Activated naive CD4-positive, alpha-beta T cell treated with Interleukin-2 at 50 U/mL for 16 hours (primary cell): ENCODE data around the gene TRMU.
A peak's percentile ranks its signal among the peaks of the same experiment; 100 is the strongest.

Experiments
- DNase-seq: peaks from one replicate; pipeline ENCODE4 v3.0.0-alpha.2; 2020

Gene TRMU

DNA sequence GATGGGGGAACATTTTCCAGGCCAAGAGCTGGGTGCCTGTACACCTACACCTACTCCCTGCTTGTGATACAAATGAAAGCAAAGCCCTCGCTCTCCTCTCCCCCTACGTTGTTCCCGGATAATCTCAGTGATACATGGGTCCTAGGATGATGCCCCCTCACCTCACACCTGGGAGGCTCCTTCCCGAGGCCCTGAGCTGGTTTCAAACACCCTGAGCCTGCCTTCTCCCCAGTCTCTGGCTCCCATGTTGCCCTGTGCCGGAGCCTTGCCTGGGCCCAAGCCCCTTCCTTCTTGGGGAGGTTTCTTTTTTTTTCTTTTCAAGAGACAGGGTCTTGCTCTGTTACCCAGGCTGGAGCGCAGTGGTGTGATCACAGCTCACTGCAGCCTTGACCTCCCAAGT, 23.3 kb downstream of the TRMU start:
- DNase-seq = no peak

DNA sequence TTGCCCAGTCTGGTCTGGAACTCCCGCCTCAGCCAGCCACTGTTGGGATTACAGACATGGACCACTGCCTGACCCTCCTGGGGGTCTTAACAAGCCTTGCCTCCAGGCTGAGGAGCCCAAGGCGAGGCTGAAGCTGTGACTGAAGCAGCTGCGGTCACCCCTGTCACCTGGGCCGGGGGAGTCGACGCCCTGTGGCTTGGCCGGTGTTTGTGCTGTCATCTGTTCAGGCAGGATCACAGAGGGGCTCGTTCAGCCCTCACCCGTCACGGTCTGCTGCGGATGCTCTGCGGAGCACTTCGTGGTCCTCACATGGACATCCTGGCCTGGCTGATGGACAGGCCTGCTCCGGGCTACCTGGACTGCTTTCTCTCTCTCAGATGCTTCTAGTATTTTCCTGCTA, 23.8 kb downstream of the TRMU start:
- no peak for DNase-seq

DNA sequence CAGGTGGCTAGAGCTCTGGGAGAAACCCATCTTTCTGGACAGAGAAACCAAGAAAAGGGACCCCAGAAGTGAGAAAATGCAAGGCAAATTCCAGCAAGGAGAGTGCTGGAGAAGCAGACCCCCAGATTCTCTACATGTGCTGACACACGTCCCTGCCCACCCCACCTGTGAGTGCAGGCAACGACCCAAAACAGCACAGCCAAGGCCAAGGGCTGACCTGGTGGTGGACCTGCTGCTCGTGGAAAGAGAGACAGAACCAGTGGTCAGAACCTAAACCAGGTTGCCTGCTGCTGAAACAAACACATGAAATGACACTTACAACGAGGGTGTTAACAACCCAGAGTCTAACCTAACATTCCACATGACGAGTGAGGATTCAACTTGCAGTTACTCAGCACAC, 24.6 kb downstream of the TRMU start:
- no peak for DNase-seq

DNA sequence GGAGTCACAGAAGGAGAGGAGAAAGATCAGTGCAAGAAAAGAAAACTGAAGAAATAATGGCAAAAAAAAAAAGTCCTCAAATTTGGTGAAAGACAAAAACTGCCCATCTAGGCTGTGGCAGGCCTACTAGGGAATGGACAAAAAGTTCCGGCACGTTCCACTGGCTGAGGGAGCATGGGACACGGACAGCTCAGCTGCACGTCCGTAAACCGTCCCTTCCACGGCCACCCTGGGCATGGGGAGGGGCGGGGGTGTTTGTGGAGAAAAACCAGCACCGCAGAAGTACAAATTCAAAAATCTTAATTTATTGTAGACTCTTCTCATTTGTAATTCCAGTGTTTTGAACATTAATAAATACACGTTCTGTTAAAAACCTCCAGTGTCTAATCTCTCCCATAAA, 25.4 kb downstream of the TRMU start:
- no peak for DNase-seq

DNA sequence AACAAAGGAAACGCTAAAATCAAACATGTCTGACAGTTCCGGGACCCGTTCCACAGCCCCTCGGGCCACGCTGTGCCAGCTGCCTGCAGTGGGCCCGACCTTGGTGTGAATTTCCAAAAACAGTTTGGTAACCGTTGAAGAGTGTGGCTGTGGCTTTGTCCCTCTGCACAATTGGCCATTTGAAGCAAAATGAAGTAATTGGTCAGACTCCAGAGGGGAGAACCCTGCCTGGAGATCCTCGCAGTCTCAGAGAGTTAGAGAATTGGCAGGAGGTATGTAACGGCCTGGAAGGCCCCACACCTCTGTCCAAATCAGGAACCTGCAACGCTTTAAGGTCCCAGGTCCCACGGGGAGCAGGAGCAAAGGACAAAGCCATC, 26.3 kb downstream of the TRMU start:
- DNase-seq = no peak

DNA sequence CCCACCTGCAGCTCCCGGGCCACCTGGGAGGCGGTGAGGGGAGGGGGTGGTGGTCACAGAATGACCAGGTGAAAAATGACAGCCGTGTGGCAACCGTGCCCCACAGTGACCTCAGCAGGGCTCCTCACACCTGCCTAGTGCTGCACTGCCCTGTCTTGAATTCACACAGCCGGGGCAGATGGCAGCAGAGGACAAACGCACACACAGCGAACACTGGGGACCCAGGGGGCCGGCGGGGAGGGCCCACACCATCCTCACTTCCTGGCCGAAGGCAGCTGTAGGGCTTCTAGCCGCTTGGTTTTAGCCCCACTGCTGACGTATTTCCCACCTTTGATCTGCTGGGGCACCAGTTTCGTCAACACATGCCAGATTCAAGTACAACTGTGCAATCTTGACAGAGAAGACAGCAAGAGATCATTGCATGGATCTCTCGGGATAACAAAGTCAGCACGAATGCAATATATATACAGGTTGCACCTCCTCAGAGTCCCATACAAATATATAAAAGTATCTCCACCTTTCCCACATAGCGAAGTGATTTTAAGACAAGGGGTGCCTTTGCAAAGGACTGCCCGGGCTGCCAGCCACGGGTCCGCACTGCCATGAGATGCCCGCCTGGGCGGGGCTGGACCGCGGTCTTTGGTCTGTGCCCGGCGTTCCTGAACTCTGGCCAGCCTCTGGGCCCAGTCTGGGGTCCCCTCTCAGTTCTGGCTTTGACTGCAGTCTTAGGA, 26.9 kb downstream of the TRMU start:
- no peak for DNase-seq

DNA sequence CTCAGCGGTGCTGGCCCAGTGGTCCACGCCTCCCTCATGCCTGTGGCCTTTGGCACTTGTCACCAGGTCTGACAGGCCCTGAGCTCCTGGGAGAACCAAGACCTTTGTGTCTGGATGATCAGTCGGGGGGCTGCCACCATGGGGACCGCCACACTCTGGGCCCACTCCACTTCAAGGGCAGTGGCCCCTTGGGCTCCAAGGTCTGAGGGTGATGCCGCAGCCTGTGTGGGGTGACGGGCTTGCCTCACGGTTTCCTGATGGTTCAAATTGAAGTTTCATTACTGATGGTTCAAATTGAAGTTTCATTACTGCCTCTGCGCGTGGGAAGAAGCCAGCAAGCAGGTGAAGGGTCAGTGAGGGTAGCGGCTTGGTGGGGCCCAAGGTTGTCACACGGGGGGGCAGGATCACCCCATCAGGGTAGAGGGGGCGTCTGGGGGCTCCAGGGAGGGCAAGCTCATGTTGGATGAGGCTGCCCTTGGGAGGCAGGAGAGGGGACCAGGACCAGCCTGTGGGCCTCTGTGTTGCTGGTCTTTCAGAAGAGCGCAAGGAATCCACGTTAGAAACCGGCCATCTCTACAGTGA, 27.5 kb downstream of the TRMU start:
- DNase-seq = no peak

DNA sequence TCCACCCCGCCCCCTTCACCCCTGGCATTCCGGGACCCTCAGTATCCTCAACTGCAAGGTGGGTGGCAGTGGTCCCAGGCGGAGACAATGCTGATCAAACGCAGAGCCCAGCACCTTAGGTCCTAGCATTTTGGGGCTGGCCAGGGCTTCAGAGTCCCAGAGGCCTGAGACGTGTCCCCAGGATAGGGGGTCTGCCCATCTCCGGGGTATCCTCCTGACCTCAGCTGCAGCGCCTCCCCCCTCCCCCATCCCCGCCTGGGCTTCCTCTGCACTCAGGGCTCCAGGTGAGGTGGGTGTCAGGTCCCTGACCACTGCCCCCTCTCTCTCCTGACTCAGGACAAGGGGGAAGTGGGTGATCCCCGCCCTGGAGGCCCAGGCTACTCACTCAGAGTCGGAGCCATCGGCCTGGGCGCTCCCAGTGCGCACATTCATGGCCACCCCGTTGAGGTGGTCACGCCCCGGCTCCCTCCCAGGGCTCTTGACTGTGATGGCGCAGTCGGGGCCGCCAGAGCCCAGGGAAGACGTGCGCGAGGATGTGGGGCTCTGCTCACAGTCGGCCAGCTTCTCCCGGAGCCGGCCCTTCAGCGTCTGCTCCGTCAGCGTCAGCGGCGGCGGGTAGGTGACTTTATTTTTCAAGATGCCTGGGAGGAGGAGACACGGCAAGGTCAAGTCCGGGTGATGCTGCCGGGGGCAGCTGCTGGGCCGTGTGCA, 28.3 kb downstream of the TRMU start:
- no peak for DNase-seq

DNA sequence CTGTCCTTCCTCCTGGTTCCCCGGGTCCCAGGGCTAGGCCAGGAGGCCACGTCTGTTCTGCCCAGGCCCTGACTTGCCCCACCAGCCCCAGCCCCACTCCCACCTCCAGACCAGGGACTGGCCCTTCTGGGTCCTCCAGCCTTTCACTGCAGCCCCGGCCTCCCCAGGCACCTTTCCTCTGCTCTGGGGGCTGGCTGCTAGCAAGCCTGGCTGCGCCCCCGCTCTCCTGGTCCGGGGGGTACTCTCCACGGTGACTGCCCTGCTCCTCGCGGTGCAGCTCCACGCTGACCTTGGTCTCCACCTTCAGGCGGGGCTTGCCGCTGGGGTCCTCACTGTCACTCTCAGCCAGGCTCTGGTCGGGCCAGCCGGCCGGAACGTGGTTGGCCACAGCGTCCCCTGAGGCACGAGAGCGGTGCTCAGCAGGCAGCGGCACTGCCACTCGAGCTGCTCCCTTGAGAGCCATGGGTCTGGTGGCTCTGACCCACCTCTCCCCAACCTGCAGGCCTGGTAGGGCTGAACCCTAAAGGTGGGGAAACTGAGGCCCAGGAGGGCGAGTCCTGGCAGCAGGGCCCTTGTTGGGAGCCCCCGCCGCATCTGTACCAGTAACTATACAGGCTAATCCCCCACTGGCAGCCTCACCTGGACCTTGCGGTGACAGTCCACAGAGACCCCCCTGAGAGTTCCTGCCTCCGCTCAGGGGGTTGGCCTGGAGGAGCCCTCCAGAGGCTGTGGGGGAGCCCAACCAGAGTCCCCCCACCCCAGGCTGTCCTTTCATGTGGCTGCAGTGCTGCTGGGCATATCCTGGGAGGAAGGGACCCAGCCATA, 29.0 kb downstream of the TRMU start:
- no peak for DNase-seq

DNA sequence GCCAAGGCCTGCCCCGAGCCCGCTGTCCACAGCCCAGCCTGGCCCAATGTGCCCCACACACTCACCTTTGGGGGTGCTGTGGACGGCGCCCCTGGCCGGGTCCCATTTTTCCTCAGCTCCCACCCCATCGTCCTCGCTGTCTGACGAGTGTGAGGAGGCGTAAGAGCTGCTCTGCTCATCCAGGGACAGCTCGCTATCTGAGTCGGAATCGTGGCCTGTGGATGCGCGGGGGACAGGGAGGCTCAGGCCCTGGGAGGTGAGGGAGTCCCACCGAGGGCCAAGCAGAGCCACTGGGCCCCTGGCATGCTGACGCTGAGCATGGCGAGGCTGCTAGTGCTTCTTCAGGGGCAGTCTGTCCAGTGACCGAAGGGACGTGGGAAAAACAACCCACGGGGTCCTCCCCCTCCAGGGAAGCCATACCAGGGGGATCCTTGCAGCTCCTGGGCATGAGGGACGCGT, 29.7 kb downstream of the TRMU start:
- DNase-seq = no peak

DNA sequence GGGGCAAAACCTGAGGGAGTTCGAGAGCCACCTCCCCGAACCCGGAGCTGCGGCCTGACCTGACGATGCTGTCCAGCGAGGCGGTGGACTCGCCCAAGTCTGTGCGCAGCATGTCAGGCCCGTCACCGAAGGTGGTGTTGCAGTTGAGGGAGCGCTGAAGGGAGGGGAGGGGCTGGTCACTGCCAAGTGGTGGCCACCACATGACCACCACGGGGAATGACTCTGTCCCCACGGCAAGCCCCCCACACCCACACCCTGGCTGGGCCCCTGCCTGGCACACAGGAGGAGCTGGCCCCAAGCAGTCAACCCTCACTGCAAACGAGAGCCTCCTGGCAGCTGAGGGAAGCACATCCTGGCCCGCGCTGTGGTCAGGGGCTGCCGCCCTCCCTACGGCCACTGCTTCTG, 30.8 kb downstream of the TRMU start:
- DNase-seq = no peak

DNA sequence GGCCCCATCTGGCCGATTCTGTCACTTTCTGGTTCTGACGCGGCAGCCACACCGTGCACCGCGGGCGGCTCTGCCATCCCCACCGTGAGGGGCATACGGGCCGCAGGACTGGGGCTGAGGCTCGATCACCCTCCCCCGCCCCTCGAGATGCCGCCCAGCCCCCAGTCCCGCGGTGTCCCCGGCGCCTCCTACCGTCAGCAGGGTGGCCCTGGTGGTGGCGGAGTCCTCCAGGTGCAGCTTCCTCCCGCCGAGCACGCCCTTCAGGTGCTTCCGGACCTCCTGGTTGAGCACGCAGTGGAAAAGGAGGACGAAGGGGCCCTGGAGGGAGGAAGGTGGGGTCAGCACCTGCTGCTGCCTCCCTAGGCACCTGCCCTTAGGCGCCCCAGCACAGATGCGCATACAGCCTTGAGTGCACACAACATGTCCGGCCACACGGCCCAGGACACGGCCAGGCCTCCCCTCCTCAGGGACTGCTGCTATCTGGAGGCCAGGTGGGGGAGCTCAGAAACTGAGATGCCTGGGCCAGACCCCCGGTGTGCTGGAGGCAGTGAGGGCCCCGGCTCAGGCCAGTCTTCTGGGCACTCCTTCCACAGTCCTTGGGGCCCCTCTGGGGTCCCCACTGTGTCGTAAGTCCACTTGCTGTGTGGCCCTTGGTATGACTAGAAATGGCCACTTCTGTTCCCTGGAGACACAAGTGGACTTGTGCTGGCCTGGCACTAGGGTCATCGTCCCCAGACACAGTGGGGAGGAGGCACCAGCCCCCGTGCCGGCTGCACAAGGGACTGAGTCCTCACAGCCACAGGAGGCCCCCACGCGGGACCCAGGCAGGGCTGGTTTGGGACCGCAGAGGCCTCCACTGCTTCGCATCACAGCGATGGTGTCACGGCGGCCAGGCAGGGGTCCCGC, 31.5 kb downstream of the TRMU start:
- DNase-seq = no peak

DNA sequence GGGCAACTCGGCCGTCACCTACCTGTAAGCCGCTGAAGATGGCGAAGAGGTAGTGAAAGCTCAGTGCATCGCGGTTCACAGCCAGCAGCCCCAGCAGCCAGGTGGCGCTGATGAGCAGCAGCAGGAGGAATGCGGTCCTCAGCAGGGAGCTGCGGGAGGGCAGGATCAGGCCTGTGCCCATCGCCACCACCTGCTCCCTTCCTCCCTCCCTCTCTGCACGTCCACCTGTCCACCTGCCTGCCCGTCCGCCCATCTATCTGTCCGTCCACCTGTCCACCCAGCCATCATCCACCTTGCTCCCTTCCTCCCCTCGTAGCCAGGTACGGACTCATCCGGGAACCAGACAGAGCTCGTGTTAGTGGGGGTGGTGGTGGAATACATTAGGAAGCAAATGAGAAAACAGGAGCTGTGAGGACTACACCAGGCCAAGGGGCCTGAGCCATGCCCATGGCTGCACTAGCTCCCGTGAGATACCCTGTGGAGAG, 32.2 kb downstream of the TRMU start:
- peak; percentile 71 for DNase-seq

DNA sequence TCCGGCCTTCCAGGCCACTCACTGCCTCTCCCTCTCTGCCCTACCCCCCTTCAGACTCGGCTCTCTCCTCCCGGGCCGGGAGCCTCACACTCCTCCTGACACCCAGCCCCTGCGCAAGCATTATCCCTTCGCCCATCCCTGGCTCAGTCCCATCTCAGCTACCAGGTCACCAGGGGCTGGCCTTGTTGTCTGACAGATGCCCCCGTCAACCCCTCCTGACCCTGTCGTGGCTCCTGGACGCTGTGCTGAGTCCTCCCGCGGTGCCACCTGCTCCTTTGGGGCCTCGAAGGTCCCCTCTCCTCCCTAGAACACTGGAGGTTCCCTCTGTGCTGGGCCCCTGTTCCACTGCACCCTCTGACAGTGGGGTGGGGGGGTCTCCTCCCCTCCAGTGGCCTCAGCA, 32.9 kb downstream of the TRMU start:
- DNase-seq = no peak

DNA sequence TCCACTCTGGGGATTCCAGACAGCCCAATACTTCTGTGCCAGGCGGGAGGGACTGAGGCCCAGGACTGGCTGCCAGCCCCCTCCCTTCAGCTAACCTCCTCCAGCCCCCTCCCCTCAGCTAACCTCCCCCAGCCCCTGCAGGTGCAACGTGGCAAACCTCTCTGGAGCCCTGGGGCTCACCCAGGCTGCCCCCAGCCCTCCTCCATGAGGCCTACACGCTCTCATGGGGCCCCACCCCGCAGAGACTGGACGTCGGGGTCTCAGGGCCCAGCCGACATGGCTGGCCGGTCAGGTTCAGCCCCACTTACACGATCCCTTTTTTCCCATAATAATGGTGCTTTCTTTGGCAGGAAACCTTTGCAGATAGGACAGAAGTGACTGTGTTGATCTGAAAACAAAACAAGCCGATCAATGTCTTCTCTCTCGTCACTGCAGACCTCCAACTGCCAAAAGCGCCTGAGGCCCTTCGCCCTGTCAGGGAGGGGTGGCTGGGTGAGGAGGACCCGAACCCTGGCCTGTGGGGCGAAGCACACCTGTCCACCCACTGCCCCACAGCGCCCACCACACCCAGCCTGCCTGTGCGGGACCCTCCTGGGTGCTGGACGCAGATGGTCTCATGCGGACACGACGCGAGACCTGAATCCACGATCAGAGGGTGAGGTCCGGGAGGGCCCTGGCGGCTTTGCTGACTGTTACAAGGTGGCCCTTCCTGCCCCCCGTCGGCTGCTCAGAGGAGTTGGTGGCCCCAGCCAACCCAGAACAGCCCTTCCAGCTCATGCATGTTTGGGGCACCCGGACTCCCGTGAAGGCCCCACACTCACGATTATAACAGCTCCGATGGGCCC, 33.6 kb downstream of the TRMU start:
- DNase-seq = no peak

DNA sequence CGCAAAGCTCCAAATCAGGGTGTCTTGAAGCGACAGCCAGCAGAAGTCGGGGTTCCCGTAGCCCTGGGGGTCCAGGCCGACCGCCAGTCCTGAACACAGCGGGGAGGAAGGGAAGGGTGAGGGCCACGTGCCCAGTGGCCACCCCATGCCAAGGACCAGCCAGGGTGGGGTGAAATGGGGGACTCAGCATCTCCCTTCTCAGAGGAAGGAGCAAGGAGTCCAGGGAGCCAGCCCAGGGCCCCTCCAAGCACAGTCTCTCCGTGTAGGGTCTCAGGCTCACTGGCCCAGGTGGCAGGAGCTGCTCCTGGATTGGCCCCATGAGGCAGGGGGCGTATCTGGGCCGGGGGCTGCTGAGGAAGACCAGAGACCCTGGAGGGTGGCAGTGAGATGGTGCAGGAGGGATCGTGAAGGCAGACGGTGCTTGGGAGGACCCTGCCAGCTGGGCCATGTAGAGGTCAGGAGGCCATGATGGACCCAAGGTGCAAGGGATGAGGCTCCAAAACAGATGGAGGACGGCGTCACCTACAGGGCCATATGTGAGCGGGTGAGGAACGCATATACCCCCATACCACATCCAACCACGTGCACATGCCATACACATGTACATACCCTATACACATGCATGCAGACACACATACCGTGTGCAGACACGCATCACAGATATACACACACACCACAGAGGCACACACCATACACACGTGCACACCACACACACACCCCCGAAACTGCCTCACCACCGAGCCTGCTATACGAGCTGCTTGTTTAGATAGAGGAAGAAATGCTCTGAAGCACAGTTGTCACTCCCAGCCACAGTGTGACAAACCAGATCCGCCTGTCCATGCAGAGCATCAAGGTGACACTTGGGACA, 34.4 kb downstream of the TRMU start:
- DNase-seq = no peak

DNA sequence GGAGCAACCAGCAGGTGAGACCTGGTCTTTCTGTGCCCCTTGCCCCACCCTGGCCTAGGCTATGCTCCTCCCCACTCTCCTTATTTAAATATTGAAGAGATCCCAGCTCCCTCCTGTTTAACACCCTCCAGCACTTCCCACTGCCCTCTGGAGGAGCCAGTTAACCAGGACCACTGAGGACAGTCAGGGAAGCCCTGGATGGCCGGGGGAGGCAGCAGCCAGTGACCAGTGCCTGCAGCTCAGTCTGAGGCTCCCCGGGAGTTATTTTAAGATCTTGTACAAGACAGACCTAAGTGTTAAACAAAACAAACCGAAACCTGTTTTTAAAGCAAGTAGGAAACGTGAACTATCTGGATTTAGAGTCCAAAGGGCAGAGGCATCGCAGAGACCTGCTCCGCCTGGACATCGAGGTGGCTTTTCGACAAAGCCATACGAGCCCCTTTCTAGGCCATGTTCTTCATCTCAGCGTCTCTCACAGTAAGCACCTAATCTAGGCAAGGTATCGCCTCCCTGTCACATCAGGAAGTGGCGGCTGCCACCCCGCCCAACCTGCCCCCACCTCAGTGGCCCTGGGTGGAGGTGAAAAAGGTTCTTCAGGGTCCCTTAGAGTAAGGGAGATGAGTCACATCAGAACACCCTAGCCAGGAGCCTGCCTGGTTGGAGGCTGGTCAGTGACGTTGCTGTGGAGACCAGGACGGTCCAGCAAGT, 35.2 kb downstream of the TRMU start:
- DNase-seq = peak; percentile 10

DNA sequence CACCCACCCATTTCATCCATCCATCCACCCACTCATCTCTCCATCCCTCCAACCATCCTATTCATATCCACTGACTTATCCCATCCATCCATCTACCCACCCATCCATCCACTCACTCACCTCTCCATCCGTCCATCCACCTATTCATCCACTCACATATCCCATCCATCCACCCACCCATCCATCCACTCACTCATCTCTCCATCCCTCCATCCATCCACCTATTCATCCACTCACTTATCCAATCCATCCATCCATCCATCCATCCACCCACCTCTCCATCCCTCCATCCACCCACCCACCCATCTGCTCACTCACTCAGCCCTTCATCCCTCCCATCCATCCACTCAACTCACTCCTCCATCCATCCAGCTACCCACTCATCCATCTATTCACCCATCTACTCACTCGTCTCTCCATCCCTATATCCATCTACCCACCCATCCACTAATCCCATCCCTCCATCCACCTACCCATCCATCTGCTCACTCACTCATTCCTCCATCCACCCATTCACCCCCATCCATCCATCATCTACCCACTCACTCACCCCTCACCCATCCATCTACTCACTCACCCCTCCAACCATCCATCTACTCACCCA, 36.2 kb downstream of the TRMU start:
- DNase-seq = no peak

DNA sequence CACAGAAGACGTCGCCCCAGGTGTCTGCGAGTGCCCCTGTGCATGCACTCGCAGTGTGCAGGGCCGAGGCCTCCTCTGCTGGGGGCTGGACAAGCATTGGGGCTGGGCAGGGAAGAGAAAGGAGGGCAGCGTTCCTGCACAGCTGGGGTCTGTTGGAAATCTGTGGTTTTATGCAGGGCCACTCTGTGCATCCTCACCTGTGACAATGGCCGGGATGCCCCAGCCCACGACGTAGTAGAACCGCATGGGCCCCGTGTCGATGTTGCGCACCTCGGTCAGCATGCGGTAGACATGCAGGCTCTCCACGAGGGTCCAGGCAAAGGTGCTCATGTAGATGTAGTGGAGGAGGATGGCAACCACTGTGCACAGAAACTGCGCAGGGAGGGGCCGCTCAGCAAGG, 37.2 kb downstream of the TRMU start:
- DNase-seq = no peak
